GM23248 (cell line): ENCODE measurements around the gene GPRIN1.

ENCODE experiments used
- EZH2 ChIP-seq: fragments of 200-600 bp; sonication (generic); IDR thresholded peaks from 2 replicates; pipeline ENCODE4 v1.6.1; 2018; ENCODE audit warnings: antibody characterized with exemption, mild to moderate bottlenecking; ENCODE audit not compliant: insufficient read depth, poor library complexity, severe bottlenecking
- EZH2phosphoT487 ChIP-seq: fragments of 200-600 bp; sonication (generic); IDR thresholded peaks from 2 replicates; pipeline ENCODE4 v1.6.1; 2018; ENCODE audit warnings: antibody characterized with exemption, moderate library complexity, mild to moderate bottlenecking, low read depth; ENCODE audit not compliant: insufficient read depth

GRCh38 chr5:176581361-176581760 lies 28.6 kb downstream of the GPRIN1 start:
- TF ChIP-seq EZH2 (no peak), EZH2phosphoT487 (no peak)
